Loucy (cell line): Measurements from ENCODE around the gene HLA-DOA.

ENCODE experiments used
- H2AFZ ChIP-seq: fragments of 200-600 bp; sonication (generic); 2 replicates; pipeline ENCODE4 v1.6.0; 2016; ENCODE audit warnings: antibody characterized with exemption, mild to moderate bottlenecking, low read length, moderate library complexity
- H3F3A ChIP-seq: fragments of 200-600 bp; 2 replicates; pipeline ENCODE4 v1.6.0; 2016; ENCODE audit warnings: antibody characterized with exemption, low read depth, mild to moderate bottlenecking
- H3K27me3 ChIP-seq: fragments of 200-600 bp; sonication (generic); 2 replicates; pipeline ENCODE4 v1.6.1; 2014; ENCODE audit warnings: low read length, mild to moderate bottlenecking; ENCODE audit not compliant: insufficient read depth, poor library complexity, severe bottlenecking
- H3K36me3 ChIP-seq: fragments of 200-600 bp; sonication (generic); 2 replicates; pipeline ENCODE4 v1.6.1; 2016; ENCODE audit warnings: low read length; ENCODE audit not compliant: insufficient read depth
- H3K4me1 ChIP-seq: fragments of 200-600 bp; sonication (generic); 2 replicates; pipeline ENCODE4 v1.5.1; 2014; ENCODE audit warnings: low read length, mild to moderate bottlenecking; ENCODE audit not compliant: insufficient read depth, poor library complexity, severe bottlenecking
- H3K4me2 ChIP-seq: fragments of 200-600 bp; sonication (generic); 2 replicates; pipeline ENCODE4 v1.6.0; 2014; ENCODE audit warnings: antibody characterized with exemption, low read length, low read depth, mild to moderate bottlenecking; ENCODE audit not compliant: poor library complexity, severe bottlenecking
- H3K4me3 ChIP-seq: fragments of 200-600 bp; sonication (generic); 2 replicates; pipeline ENCODE4 v1.5.1; 2014; ENCODE audit warnings: low read length, mild to moderate bottlenecking, mixed read lengths; ENCODE audit not compliant: poor library complexity, severe bottlenecking
- H3K79me2 ChIP-seq: fragments of 200-600 bp; sonication (generic); 2 replicates; pipeline ENCODE4 v1.6.1; 2014; ENCODE audit warnings: low read length; ENCODE audit not compliant: insufficient read depth
- H3K9ac ChIP-seq: fragments of 200-600 bp; sonication (generic); 2 replicates; pipeline ENCODE4 v1.6.0; 2014; ENCODE audit warnings: mild to moderate bottlenecking, low read depth, low read length, moderate library complexity; ENCODE audit not compliant: poor library complexity, severe bottlenecking
- H3K9me2 ChIP-seq: fragments of 200-600 bp; sonication (generic); replicated peaks from 2 replicates; pipeline ENCODE4 v1.6.1; 2016; ENCODE audit warnings: low read depth, low read length, mixed read lengths
- H3K9me3 ChIP-seq: fragments of 200-600 bp; sonication (generic); 2 replicates; pipeline ENCODE4 v1.6.1; 2014; ENCODE audit warnings: mild to moderate bottlenecking, antibody characterized with exemption, low read length, low read depth; ENCODE audit not compliant: insufficient read depth
- H4K20me1 ChIP-seq: fragments of 200-600 bp; sonication (generic); 2 replicates; pipeline ENCODE4 v1.6.0; 2014; ENCODE audit warnings: antibody characterized with exemption, low read length, mild to moderate bottlenecking; ENCODE audit not compliant: insufficient read depth, poor library complexity, severe bottlenecking
- EZH2phosphoT487 ChIP-seq: fragments of 200-600 bp; IDR thresholded peaks from 2 replicates; pipeline ENCODE4 v1.6.1; 2018; ENCODE audit warnings: antibody characterized with exemption, mild to moderate bottlenecking, moderate library complexity, borderline replicate concordance
- TF ChIP-seq, protein P1 (sequence below): fragments of 200-600 bp; sonication (generic); conservative IDR thresholded peaks from 2 replicates; pipeline ENCODE4 v1.5.1; 2014; ENCODE audit warnings: mild to moderate bottlenecking, antibody characterized with exemption, low read length

The HLA-DOA gene

DNA sequence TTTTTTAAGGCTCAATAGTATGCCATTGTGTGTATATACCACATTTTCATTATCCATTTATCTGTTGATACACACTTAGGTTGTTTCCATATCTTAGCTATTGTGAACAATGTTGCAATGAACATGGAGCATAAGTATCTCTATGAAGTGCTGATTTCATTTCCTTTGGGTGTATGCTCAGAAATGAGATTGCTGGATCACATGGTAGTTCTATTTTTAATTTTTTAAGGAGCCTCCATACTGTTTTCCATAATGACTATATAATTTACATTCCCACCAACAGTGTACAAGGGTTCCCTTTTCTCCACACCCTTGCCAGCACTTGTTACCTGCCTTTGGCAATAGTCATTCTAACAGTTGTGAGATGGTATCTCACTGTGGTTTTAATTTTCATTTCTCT lies 15.1 kb upstream of the HLA-DOA start:
- no peak overlapping the region for H3K9ac ChIP-seq
- H3K9me3 ChIP-seq = no peaks in the 10 kb centered on the region
- H3K4me2 ChIP-seq = no peak overlapping the region
- H3K4me3 ChIP-seq = no peak overlapping the region
- peaks cover under 1% of the 10 kb centered on the region for H3K4me1 ChIP-seq
- H2AFZ ChIP-seq = no peak overlapping the region
- H3K9me2 ChIP-seq = no peaks in the 10 kb centered on the region
- no peaks in the 10 kb centered on the region for H3K36me3 ChIP-seq
- TF ChIP-seq EZH2phosphoT487 = no peak
- TF ChIP-seq, protein P1, sequence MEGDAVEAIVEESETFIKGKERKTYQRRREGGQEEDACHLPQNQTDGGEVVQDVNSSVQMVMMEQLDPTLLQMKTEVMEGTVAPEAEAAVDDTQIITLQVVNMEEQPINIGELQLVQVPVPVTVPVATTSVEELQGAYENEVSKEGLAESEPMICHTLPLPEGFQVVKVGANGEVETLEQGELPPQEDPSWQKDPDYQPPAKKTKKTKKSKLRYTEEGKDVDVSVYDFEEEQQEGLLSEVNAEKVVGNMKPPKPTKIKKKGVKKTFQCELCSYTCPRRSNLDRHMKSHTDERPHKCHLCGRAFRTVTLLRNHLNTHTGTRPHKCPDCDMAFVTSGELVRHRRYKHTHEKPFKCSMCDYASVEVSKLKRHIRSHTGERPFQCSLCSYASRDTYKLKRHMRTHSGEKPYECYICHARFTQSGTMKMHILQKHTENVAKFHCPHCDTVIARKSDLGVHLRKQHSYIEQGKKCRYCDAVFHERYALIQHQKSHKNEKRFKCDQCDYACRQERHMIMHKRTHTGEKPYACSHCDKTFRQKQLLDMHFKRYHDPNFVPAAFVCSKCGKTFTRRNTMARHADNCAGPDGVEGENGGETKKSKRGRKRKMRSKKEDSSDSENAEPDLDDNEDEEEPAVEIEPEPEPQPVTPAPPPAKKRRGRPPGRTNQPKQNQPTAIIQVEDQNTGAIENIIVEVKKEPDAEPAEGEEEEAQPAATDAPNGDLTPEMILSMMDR = no peak
- no peaks in the 10 kb centered on the region for H3K27me3 ChIP-seq
- H3F3A ChIP-seq = no peaks in the 10 kb centered on the region
- H3K79me2 ChIP-seq = no peaks in the 10 kb centered on the region
- no peaks in the 10 kb centered on the region for H4K20me1 ChIP-seq

DNA sequence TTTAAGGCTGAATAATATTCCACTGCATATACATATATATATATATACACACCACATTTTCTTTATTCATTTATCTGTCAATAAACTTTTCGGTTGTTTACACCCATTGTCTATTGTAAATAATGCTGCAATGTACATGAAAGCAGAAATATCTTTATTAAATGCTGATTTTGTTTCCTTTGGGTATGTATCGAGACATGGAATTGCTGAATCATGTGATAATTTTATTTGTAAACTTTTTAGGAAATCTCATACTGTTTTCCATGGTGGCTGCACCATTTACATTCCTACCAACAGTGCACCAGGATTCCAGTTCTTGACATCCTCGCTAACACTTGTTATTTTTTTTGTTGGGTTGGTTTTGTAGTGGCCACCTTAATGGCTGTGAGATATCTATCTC lies 14.1 kb upstream of the HLA-DOA start:
- no peak overlapping the region for H3K4me3 ChIP-seq
- H4K20me1 ChIP-seq = no peaks in the 10 kb centered on the region
- no peaks in the 10 kb centered on the region for H3K79me2 ChIP-seq
- H3K27me3 ChIP-seq = no peaks in the 10 kb centered on the region
- no peaks in the 10 kb centered on the region for H3K9me3 ChIP-seq
- H3K4me1 ChIP-seq = peaks cover 9% of the 10 kb centered on the region
- no peaks in the 10 kb centered on the region for H3F3A ChIP-seq
- H3K4me2 ChIP-seq = no peak overlapping the region
- no peak overlapping the region for H2AFZ ChIP-seq
- TF ChIP-seq EZH2phosphoT487 = no peak
- TF ChIP-seq, protein P1 = no peak
- no peak overlapping the region for H3K9ac ChIP-seq
- H3K36me3 ChIP-seq = no peaks in the 10 kb centered on the region
- H3K9me2 ChIP-seq = no peaks in the 10 kb centered on the region

DNA sequence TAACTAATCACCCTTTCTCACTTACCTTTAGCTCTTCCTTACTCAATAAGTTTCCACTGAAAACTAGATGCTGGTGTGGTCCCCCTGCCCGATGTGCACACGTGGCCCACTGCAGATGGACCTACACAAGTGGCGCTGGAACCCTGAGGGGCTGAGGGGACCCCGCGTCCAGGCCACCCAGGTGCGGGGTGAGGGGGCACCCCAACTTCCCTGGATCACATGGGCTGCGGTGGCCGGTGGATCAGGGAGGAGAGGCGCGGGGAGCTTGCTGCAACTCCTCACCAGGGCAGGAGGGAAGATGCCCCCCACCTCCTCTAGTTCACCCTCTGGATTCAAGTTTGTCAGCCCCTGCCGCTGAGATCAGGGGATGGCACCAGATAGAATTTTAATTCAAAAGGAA lies 12.5 kb upstream of the HLA-DOA start:
- H3K4me2 ChIP-seq = no peak overlapping the region

More for the DNA sequence above, 12.5 kb upstream of the HLA-DOA start:
- no peak overlapping the region for H3K4me3 ChIP-seq
- TF ChIP-seq, protein P1 = no peak
- TF ChIP-seq EZH2phosphoT487 = no peak
- H3K9me3 ChIP-seq = no peaks in the 10 kb centered on the region
- no peaks in the 10 kb centered on the region for H3F3A ChIP-seq
- H3K79me2 ChIP-seq = no peaks in the 10 kb centered on the region
- H3K9ac ChIP-seq = no peak overlapping the region
- no peaks in the 10 kb centered on the region for H4K20me1 ChIP-seq
- H3K27me3 ChIP-seq = no peaks in the 10 kb centered on the region
- H3K36me3 ChIP-seq = no peaks in the 10 kb centered on the region
- no peaks in the 10 kb centered on the region for H3K9me2 ChIP-seq
- no peak overlapping the region for H2AFZ ChIP-seq
- H3K4me1 ChIP-seq = peaks cover 9% of the 10 kb centered on the region
